Body of pancreas (tissue), 4 donors: ENCODE results near the gene PDZD2.

Experiments used
- POLR2A ChIP-seq, 3 donors: fragments of 450-650 bp; IDR thresholded peaks; one replicate each; pipeline ENCODE4 v1.6.1; 2016; ENCODE audit warnings: antibody characterized with exemption in 3 of 3, mild to moderate bottlenecking in 2 of 3
- TF ChIP-seq, protein P1 (sequence below), 7 experiments: fragments of 450-650 bp in 4 of 7; fragments of 200-600 bp in 3 of 7; sonication (generic) in 3 of 7; IDR thresholded peaks; one replicate each; pipeline ENCODE4 v1.5.1; 2016 to 2019; ENCODE audit warnings: antibody characterized with exemption in 7 of 7

DNA sequence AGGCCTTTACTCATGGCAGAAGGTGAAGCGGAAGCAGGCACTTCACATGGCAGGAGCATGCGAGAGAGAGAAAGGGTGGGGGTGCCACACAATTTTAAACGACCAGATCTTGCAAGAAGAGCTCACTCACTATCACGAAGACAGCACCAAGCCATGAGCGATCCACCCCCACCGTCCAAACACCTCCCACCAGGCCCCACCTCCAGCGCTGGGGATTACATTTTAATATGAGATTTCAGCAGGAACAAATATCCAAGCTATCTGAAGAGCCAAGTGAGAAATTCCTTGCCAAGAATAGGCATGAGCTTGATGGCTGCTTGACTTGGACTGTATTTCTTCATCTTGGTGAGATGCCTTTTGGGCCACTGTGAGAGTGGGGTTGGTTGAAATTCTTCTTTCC is 88.0 kb downstream of the PDZD2 start:
- TF ChIP-seq, protein P1, sequence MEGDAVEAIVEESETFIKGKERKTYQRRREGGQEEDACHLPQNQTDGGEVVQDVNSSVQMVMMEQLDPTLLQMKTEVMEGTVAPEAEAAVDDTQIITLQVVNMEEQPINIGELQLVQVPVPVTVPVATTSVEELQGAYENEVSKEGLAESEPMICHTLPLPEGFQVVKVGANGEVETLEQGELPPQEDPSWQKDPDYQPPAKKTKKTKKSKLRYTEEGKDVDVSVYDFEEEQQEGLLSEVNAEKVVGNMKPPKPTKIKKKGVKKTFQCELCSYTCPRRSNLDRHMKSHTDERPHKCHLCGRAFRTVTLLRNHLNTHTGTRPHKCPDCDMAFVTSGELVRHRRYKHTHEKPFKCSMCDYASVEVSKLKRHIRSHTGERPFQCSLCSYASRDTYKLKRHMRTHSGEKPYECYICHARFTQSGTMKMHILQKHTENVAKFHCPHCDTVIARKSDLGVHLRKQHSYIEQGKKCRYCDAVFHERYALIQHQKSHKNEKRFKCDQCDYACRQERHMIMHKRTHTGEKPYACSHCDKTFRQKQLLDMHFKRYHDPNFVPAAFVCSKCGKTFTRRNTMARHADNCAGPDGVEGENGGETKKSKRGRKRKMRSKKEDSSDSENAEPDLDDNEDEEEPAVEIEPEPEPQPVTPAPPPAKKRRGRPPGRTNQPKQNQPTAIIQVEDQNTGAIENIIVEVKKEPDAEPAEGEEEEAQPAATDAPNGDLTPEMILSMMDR (IDR thresholded peaks at IDR 0.05): no peak
- no peak for TF ChIP-seq POLR2A (IDR thresholded peaks at IDR 0.05)
